Glutamatergic neuron (in vitro differentiated cells): ENCODE results near the gene M6PR. TPM values are rescaled to one million over a fixed set of nuclear protein-coding genes. Genes with fewer than 3 reads are reported as not detected.

ENCODE experiments used
- DNase-seq: peaks from one replicate; pipeline ENCODE4 v3.0.0; 2022
- H3K27ac Mint-ChIP-seq: one replicate; pipeline ENCODE4 v1.8.0; 2020; ENCODE audit warnings: mild to moderate bottlenecking, mixed read lengths, inconsistent platforms; ENCODE audit not compliant: unreplicated experiment
- H3K27me3 Mint-ChIP-seq: one replicate; pipeline ENCODE4 v1.8.0; 2020; ENCODE audit warnings: mild to moderate bottlenecking, moderate library complexity, mixed read lengths, inconsistent platforms; ENCODE audit not compliant: unreplicated experiment
- H3K36me3 Mint-ChIP-seq: one replicate; pipeline ENCODE4 v1.8.0; 2020; ENCODE audit warnings: mild to moderate bottlenecking, mixed read lengths, inconsistent platforms; ENCODE audit not compliant: unreplicated experiment
- H3K4me1 Mint-ChIP-seq: one replicate; pipeline ENCODE4 v1.8.0; 2020; ENCODE audit warnings: mild to moderate bottlenecking, low read depth, mixed read lengths, inconsistent platforms; ENCODE audit not compliant: unreplicated experiment
- H3K4me3 Mint-ChIP-seq: one replicate; pipeline ENCODE4 v1.8.0; 2020; ENCODE audit warnings: mild to moderate bottlenecking, mixed read lengths, inconsistent platforms; ENCODE audit not compliant: unreplicated experiment
- H3K9me3 Mint-ChIP-seq: one replicate; pipeline ENCODE4 v1.8.0; 2020; ENCODE audit warnings: mild to moderate bottlenecking, moderate library complexity, mixed read lengths, inconsistent platforms; ENCODE audit not compliant: unreplicated experiment
- total RNA-seq: library from RNA; stranded (reverse); fragmentation: NEBNext Ultra II Directional; extraction: Animal tissue kit (Norgen Biotek cat#: 25700); gene quantifications from one replicate; pipeline ENCODE4 v1.2.1, GENCODE V29; 2021; ENCODE audit not compliant: unreplicated experiment
- TF ChIP-seq, protein P1 (sequence below): fragments of 200-600 bp; sonication (generic); IDR thresholded peaks from one replicate; pipeline ENCODE4 v1.5.0; 2021; ENCODE audit not compliant: partially characterized antibody, unreplicated experiment

M6PR gene
- total RNA-seq, 1 donor from 2014 or later = 98.8 TPM

DNA sequence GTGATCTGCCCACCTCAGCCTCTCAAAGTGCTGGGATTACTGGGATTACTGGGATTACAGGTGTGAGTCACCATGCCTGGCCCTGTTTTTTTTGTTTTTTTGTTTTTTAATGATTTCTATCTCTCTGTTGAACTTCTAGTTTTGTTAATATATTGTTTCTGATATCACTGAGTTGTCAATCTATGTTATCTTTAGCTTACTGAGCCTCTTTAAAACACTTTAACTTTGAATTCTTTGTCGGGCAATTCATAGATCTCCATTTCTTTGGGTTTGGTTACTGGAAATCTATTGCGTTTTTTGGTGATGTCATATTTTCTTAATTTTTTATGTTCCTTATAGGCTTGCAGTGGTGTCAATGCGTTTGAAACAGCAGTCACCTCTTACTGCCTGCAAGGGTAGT, 30.7 kb upstream of the M6PR start:
- no peak for DNase-seq
- H3K4me1 Mint-ChIP-seq = no peaks in the 10 kb centered on the region
- H3K9me3 Mint-ChIP-seq = no peaks in the 10 kb centered on the region
- H3K4me3 Mint-ChIP-seq = no peak overlapping the region
- TF ChIP-seq, protein P1, sequence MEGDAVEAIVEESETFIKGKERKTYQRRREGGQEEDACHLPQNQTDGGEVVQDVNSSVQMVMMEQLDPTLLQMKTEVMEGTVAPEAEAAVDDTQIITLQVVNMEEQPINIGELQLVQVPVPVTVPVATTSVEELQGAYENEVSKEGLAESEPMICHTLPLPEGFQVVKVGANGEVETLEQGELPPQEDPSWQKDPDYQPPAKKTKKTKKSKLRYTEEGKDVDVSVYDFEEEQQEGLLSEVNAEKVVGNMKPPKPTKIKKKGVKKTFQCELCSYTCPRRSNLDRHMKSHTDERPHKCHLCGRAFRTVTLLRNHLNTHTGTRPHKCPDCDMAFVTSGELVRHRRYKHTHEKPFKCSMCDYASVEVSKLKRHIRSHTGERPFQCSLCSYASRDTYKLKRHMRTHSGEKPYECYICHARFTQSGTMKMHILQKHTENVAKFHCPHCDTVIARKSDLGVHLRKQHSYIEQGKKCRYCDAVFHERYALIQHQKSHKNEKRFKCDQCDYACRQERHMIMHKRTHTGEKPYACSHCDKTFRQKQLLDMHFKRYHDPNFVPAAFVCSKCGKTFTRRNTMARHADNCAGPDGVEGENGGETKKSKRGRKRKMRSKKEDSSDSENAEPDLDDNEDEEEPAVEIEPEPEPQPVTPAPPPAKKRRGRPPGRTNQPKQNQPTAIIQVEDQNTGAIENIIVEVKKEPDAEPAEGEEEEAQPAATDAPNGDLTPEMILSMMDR = no peak
- H3K27ac Mint-ChIP-seq = no peak overlapping the region
- peaks cover 10% of the 10 kb centered on the region for H3K36me3 Mint-ChIP-seq
- no peaks in the 10 kb centered on the region for H3K27me3 Mint-ChIP-seq

DNA sequence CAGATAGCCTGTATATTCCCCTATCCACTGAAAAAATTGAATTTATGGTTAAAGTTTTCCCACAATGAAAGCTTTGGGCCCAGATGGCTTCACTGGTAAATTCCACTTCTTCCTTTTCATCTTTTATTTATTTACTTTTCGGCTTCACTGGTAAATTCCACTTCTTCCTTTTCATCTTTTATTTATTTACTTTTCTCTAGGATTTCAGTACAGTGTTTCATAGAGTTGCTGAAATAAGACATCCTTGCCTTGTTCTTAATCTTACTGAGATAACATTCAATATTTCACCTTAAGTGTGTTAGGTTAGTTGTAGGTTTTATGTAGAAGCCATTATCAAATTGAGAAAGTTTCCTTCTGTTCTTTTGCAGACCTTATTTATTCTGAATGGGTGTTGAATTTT, 21.0 kb upstream of the M6PR start:
- H3K4me3 Mint-ChIP-seq = no peak overlapping the region
- peaks cover 5% of the 10 kb centered on the region for H3K36me3 Mint-ChIP-seq
- H3K27ac Mint-ChIP-seq = no peak overlapping the region
- H3K27me3 Mint-ChIP-seq = peaks cover 1% of the 10 kb centered on the region
- no peaks in the 10 kb centered on the region for H3K9me3 Mint-ChIP-seq
- H3K4me1 Mint-ChIP-seq = no peaks in the 10 kb centered on the region
- DNase-seq = no peak
- TF ChIP-seq, protein P1 = no peak

DNA sequence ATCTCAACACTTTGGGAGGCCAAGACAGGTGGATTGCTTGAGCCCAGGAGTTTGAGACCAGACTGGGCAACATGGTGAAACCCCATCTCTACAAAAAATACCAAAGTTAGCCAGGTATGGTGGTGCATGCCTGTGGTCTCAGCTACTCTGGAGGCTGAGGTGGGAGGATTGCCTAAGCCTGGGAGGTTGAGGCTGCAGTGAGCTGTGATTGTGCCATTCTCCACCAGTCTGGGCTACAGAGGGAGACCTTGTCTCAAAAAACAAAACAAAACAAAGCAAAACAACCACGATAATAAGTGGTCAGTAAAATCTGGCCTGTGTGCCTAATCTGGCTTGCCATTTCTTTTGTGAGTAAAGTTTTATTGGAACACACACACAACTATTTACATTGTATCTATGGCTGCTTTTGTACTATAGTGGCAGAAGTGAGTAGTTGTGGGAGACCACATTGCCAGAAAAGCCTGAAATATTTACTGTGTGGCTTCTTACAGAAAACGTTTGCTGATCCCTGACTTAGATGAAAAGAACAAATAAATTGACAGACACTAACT, 20.5 kb upstream of the M6PR start:
- Mint-ChIP-seq H3K27me3 (peaks cover 1% of the 10 kb centered on the region), H3K4me1 (no peaks in the 10 kb centered on the region), H3K4me3 (no peak overlapping the region), H3K27ac (no peak overlapping the region), H3K36me3 (peaks cover 5% of the 10 kb centered on the region), H3K9me3 (no peaks in the 10 kb centered on the region)
- TF ChIP-seq, protein P1 = no peak
- DNase-seq = no peak

DNA sequence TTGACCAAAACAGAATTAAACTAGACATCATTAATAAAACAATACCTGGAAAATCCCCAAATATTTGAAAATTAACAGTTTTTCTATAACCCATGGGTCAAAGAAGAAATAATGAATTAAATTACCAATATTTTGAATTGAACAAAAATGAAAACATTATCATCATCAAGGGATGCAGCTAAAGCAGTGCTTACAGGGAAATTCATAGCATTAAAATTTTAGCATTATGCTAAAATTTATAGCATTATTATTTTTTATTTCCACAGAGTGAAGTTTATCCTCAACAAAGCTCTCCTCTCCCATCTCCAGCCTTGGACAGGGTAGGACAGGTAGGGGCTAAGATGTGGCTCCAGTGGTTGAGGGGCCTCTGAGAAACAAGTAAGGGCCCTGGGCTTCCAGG, 19.3 kb upstream of the M6PR start:
- Mint-ChIP-seq H3K9me3 (peaks cover under 1% of the 10 kb centered on the region), H3K36me3 (peaks cover 5% of the 10 kb centered on the region), H3K4me1 (no peaks in the 10 kb centered on the region), H3K27me3 (no peaks in the 10 kb centered on the region), H3K27ac (no peak overlapping the region), H3K4me3 (no peak overlapping the region)
- no peak for DNase-seq
- TF ChIP-seq, protein P1 = no peak

DNA sequence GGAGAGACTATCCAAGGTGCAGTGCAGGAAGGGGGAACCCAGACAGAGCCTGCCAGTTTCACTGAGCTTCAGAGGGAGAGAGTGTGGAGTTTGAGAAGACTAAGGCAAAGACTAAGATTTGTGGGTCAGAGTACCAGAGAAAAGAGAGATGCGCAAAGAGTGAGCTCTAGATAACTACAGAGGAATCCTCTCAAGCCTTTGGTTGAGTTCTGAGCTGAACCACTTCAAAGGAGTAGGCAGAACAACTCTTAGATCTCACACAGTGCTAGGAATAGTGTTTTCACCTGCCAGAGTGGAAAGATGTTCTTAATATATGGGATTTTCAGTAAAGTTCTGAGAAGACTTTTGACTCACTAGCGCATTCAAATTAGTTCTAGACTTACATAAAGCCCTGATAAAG, 10.7 kb upstream of the M6PR start:
- no peak overlapping the region for H3K27ac Mint-ChIP-seq
- peaks cover 2% of the 10 kb centered on the region for H3K27me3 Mint-ChIP-seq
- no peaks in the 10 kb centered on the region for H3K36me3 Mint-ChIP-seq

More for the DNA sequence above, 10.7 kb upstream of the M6PR start:
- no peaks in the 10 kb centered on the region for H3K4me1 Mint-ChIP-seq
- TF ChIP-seq, protein P1 = no peak
- no peak for DNase-seq
- H3K4me3 Mint-ChIP-seq = no peak overlapping the region
- peaks cover 3% of the 10 kb centered on the region for H3K9me3 Mint-ChIP-seq
